Activated T-helper 17 cell treated with anti-CD3 and anti-CD28 coated beads, Interleukin-2, amount 50 U/mL, for 72 hours (primary cell): ENCODE data around the gene ATXN3. TPM values are rescaled to one million over a fixed set of nuclear protein-coding genes. Genes with fewer than 3 reads are reported as not detected.

Source experiments
- ATAC-seq: fragments of 150-1000 bp; cut with Tn5 transposase; replicated peaks from 2 replicates; pipeline ENCODE4 v1.10.0; 2021; ENCODE audit warnings: mild to moderate bottlenecking, moderate library complexity
- H3K27ac Mint-ChIP-seq: one replicate; pipeline ENCODE4 v1.8.0; 2022; ENCODE audit warnings: mixed read lengths
- H3K27me3 Mint-ChIP-seq: one replicate; pipeline ENCODE4 v1.8.0; 2022; ENCODE audit warnings: mixed read lengths
- H3K36me3 Mint-ChIP-seq: one replicate; pipeline ENCODE4 v1.8.0; 2022; ENCODE audit warnings: low read depth, mild to moderate bottlenecking, mixed read lengths
- H3K4me1 Mint-ChIP-seq: one replicate; pipeline ENCODE4 v1.8.0; 2022; ENCODE audit warnings: mixed read lengths
- H3K4me3 Mint-ChIP-seq: one replicate; pipeline ENCODE4 v1.8.0; 2022; ENCODE audit warnings: mild to moderate bottlenecking, mixed read lengths
- H3K9me3 Mint-ChIP-seq: one replicate; pipeline ENCODE4 v1.8.0; 2022; ENCODE audit warnings: mixed read lengths
- total RNA-seq, 2 donors: library from RNA; stranded (reverse); gene quantifications; one replicate each; pipeline ENCODE4 v1.2.3, GENCODE V29; 2022

ATXN3 gene
- total RNA-seq, 2 donors from 2014 or later: 21.8 to 31.7 TPM

DNA sequence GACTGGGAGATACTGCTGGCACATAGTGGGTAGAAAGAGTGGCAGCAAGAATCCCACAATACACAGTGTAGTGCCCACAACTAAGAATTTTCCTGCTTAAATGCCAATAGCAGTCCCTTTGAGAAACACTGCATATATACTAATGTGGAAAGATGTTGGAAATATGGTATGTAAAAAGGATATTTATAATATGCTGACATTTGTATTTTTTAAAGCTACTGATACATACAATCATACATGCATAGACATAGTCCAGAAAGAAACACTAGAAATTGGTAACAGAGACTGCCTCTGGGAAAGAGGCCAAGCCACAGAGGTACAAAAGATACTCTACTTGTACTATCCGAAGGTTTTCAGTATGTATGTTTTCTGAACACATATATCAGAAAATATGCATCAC lies 96.8 kb downstream of the ATXN3 start:
- Mint-ChIP-seq H3K4me1 (peaks cover 26% of the 10 kb centered on the region), H3K27me3 (no peaks in the 10 kb centered on the region), H3K36me3 (peaks cover 95% of the 10 kb centered on the region), H3K4me3 (no peak overlapping the region), H3K9me3 (no peaks in the 10 kb centered on the region), H3K27ac (no peak overlapping the region)
- no peak for ATAC-seq

Other genes starting within 250 kb of the ATXN3 start
- gene TC2N, start 239.0 kb downstream of the ATXN3 start, total RNA-seq: 10 to 100 TPM; 39.2 to 81.2 TPM
- gene FBLN5, start 158.9 kb downstream of the ATXN3 start, total RNA-seq: 1 to 10 TPM; 1.4 to 7.6 TPM
- 10 to 100 TPM; 38.5 to 39.8 TPM for gene TRIP11, start 66.5 kb downstream of the ATXN3 start, total RNA-seq
- gene NDUFB1, start 15.1 kb upstream of the ATXN3 start, total RNA-seq: 10 to 100 TPM; 67.1 to 88.5 TPM
- gene CPSF2, start 15.4 kb upstream of the ATXN3 start, total RNA-seq: 10 to 100 TPM; 42.9 to 88.8 TPM
- gene SLC24A4, start 216.6 kb upstream of the ATXN3 start, total RNA-seq: not detected